ENCODE measurements around the gene WSCD2.

GRCh38 chr12:108205864-108206263, 76.8 kb downstream of the WSCD2 start:
- TF ChIP-seq CTCF (IDR thresholded peaks at IDR 0.05) (no peak), POLR2A (IDR thresholded peaks at IDR 0.05) (no peak)

All from Peyer's patch (tissue), 4 donors.